HUDEP-2 (cell line): ENCODE results near the gene FAIM2.
A peak's percentile ranks its signal among the peaks of the same experiment; 100 is the strongest.
"Not testable (repeated sequence)": the region's sequence is repeated elsewhere in the genome, so short reads cannot be mapped to it uniquely, and the experiment has no call there.

Experiments
- DNase-seq, 76 experiments: peaks; one replicate each; lab custom pipeline; 2025; ENCODE audit not compliant: unreplicated experiment in 76 of 76; lab: John Stamatoyannopoulos, UW

Gene FAIM2

DNA sequence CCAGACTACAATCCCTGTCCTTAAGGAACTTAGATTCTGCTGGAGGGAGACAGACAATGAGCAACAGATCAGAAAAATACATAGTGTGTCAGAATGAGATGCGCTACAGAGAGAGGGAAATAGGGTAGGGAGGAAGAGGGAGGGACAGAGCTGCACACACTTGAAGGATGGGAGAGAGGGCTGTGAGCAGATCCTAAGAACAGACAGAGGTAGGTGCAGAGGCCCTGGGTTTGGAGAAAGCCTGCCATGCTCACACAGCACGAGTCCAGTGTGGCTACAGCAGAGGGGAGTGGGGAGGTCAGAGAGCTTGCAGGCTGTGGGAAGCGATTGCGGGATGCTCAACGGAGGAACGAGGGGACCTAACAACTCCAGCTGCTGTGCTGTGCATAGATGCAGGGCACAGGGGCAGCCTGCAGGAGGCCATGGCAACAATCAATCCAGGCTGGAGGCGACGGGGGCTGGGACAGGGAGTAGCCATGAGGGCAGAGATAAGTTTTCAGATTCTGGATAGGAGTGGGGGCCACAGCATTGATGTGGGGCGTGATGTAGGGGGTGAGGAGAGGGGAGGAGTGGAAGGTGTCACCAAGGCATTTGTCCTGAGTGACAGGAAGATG is 20.7 kb downstream of the FAIM2 start:
- no peak for DNase-seq

DNA sequence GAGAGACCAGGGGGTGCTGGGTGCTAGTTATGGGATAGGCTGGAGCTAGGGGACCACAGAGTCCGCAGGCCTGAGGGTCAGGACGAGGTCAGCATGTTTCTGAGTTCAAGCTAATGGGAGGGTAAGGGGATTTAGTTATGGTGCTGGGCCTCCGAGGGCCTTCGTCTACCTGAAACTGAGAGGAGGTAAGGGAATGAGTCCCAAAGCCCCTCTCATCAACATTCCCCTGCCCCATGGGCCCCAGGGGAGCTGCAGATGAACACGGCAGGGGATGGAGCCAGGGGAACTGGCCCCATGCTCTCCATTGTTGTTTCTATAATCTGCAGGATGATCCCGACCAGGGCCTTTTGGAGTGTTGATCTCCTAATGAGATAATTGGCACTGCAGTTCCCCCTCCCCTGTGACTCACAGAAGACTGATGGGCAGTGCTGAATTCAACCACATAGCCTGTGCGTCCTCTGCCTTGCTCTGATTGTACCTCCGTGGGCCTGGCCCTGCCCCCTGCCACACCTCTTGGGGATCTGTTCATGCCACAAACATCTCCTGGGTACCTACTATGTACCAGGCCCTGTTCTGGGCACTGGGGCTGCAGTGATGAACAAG is 21.4 kb downstream of the FAIM2 start:
- no peak for DNase-seq

DNA sequence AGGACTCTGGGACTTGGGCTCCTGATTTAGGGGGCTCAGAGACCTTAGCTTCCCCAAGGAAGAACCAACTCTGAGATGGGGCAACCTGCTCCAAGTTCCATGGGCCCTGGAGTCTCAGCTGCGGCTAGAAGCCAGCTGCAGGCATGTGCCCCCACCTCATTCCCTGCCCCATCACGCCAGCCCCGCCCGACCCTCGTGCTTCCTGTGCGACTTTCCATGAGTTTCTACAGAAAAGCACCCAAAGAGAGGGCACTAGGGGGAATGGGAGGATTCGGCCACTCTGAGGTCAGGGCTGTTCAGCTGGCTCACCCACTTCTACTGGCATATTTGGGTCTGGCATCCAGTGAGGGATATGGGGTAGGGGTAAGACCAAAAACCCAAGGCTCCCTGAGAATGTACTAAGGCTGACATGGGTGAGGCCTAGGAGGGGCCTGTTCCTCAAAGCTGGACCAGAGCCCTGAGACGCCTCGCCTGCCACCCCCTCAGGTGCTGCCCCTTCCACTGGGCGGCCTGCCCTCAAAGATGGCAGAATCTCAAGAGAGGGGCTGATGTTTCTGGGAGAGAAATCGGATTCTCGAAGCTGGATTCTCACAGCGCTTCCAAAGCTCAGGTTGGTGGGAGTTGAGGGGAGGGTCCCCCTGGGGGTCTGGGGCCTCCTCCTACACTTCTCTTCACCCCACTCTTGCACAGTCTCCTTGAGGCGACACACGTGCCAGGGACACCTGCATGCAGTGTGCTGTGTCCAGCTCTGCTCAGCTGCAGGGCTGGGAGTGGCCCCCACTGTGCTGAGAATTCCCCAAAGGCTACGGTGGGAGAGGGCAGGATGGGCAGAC is 22.1 kb downstream of the FAIM2 start:
- DNase-seq: no peak

DNA sequence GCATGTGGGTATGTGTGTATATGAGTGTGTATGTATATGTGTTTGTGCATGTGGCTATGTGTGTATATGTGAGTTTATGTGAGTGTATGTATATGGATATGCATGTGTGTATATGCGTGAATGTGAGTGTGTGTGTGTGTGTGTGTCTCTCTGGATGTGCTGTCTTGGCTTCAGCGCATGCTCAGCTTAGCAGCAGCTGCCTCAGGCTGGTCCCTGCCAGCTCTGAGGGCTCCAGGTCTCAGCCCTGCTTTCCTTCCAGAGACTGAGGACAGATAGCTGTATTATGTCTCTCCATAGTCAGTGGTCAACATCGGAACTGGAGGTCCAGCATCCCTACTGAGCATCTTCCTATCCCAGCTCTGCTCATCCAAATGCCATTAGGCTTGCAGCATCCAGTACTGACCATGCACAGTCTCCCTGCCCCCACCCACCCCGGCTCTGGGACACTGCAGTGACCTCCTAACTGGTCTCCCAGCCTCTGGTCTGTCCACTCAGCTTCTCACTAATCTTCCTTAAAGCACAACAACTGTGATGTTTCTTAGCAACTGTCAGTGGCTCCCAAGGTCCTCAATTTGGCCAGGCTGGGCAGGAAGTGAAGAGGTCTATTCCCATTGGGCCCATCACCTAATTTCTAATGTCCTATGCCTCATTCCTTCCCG is 22.8 kb downstream of the FAIM2 start:
- no peak for DNase-seq

DNA sequence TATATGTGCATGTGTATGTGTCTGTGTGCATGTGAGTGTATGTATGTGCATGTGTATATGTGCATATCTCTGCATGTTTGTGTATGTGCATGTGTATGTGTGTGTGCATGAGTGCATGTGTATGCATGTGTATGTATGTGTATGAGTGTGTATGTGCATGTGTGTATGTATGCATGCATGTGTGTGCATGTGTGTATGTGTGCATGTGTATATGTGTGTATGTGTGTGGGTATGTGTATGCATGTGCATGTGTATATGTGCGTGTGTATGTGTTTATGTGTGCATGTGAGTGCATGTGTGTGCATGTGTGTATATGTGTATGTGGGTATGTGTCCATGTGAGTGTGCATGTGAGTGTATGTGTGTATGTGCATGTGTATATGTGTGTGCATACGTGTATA is 24.6 kb downstream of the FAIM2 start:
- not testable (repeated sequence) for DNase-seq

DNA sequence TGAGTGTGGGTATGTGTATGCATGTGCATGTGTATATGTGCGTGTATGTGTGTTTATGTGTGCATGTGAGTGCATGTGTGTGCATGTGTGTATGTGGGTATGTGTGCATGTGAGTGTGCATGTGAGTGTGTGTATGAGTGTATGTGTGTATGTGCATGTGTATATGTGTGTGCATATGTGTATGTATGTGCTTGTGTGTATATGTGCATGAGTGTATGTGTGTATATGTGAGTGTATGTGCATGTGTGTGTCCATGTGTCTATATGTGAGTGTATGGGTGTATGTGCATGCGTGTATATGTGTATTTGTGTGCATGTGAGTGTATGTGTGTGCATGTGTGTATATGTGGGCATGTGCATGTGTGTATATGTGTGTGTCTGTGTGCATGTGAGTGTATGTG is 25.7 kb downstream of the FAIM2 start:
- no peak for DNase-seq

DNA sequence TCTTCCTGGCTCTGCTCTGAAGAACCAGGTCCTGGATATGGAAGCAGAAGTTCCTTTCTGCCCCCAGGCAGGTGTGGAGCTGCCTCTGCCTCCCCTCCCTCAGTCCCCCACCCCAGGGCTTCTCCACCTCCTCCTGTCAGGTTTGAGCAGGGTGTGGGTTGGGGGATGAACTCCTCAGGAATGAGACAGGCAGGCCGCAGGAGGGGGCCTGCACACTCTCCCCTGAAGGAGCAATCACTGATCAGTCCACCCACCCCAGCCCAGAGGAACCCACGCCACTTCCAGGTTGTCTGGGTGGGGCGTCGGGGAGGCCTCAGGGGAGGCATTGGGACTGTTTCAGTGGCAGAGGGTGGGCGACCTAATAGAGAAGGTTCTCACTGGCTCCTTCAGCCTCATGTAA is 26.6 kb downstream of the FAIM2 start:
- no peak for DNase-seq

DNA sequence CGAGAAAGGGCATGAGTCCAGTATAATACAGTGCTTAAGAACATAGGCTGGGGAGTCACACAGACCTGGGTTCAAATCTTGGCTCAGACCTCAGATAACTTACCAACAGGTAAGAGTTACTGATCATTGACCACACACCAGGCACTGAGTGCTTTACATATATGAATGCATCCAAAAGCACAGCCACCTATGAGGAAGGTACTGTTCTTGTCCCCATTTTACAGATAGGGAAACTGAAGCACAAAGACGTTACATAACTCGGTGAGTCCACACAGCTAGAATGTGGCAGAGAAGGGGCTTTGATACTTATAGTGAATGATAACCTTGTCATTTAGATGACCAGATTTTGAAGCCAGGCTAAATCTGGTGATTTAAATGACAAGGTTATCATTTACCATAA is 27.6 kb downstream of the FAIM2 start:
- DNase-seq: no peak

DNA sequence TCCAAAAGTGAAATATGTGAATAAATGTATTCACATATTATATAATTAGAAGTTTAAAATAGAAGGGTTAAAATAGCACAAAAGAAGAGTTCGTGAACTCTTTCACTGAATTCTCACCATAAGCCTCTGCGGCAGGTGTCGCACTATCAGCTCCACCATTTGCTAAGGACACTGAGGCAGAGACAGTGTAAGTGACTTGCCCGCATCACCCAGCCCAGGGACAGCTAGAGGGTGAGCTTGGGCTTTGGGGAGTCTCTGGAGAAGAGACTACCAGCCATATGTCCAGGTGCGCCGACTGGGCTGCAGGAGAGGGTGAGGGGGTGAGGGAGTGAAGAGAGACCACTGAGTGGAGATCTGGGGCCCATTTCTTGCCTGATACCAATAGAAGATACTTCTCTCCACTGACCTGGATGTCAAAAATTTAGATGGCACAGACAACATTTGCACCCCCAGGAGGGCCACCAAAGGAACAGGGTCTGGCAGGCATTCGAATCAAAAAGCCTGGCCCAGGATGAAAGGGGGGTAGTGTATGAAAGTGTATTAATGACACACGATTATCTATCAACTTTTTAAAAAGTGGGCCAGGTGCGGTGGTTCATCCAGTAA is 28.5 kb downstream of the FAIM2 start:
- DNase-seq: no peak

DNA sequence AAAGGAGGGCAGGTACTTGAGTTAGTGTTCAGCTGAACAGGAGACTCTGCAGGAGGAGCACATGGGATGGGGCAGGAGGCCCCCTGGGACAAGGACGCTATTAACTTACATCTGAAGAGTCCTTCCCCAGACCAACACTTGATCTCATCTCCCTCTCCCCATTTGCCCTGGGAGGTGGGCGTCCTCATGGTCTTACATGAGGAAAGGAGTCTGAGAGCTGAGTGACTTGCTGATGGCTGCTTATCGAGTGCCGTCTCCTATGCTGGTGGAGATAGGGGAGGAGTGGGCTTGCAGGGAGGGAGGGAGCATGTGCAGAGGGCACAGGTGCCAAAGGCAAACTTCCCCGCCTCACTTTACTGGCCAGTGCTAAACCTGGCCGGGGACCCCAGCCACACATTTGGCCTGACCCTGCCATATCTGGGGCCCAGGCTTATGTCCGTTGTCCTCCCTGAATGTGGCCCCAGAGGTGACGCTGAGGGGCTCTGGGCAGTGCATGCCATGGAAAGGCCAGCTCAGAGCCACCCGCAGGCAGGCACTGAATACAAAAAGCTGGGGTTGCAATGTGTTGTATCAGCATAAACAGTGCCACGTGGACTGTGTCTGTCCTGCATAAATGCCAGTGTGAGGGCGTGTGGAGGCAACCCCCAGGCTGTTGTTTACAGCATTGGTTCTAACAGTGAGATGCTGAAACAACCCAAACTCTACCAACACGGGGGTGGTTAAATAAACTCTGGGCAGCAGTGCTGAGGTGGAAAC is 29.4 kb downstream of the FAIM2 start:
- DNase-seq: no peak

DNA sequence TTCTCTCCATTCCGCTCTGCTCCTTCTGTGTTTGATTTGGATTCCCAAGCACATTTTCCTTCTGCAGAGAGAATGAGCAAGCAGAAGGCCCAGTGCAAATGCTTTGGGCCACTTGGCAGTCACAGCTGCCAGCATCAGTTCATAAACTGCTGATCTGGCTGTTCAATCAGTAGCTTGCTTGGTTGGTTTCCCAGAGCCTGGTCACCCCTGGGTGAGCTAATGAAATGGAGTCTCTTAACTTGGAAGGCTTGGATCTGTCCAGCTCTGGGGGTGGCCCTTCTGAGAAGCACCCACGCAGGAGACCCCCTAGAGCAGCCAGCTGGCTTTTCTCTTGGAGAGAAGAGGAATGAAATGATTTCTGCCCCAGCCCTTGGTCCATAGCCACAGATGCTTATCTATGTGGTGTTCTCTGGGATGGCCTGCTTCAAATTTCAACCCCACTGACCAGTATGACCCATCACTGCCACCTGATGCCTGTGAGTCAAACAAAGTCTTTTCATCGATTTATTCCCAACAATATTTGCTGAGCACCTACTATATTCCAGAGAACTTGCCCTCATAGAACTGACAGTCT is 30.3 kb downstream of the FAIM2 start:
- DNase-seq: no peak

DNA sequence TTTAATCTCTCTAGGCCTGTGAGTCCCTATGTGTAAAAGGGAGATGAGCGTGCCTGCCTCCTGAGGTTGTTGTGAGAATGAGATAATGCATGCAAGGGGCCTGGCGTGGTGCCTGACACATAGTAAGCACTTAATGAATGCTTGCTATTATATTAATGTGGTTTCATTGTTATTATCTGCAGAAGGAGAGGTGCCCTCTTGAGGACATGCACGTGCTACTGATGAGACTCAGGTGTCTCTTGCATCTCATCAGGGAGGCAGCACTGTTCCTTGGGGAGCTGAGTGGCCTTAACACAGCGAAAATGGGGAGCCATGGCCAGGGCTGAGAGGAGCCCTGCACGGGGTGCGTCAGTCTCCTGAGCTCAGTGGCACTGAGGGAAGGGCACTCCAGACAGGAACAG is 30.9 kb downstream of the FAIM2 start:
- DNase-seq: peak in 35 of 76 experiments; percentile 6 to 63 (median 28)

DNA sequence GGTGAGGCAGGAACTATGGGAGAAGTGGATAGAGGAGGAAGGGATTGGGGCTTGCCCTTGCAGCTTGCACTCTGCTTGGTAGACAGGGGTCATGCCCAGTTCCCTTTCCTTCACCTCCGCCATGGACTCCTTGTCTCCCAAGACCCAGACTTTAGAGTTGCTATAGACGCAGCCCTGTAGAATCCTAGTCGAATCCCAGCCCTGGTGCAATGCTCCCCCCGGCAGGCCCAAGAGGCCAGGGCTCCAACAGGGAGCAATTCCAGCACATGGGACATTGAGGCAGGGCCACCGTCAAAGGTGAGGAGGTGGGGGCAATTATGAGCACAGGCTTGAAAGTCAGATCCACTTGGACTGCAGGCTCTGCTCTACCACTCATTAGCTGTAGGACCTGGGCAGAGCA is 31.3 kb downstream of the FAIM2 start:
- no peak for DNase-seq

DNA sequence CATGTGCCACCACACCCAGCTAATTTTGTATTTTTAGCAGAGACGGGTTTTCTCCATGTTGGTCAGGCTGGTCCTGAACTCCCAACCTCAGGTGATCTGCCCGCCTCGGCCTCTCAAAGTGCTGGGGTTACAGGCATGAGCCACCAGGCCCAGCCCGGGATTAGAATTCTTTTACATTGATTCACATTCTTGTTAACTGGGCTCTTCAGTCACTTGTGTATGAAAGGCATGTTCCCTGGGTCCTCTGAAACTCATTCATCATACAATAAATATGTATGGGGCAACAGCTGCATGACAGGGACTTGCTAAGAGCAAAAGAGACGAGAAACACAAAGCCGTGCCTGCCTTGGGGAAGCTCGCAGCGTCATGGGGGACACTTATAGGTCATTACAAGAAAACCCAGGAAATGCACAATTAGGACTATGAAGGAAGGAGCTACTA is 31.9 kb downstream of the FAIM2 start:
- DNase-seq: not testable (repeated sequence)

DNA sequence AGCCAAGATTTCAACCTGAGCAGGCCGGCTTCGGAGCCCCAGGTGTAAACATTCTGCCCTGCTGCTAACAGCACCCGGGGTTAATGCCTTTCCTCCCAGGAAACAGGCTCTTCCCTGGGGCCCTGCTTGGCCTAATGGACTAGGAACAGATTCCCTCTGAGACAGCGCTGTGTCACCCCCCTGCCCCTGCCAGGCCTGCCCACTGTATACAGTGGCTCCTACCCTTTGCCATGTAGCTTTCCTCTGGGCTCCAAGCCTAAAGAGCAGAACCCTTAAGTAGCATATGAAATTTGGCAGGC is 32.5 kb downstream of the FAIM2 start:
- no peak for DNase-seq

DNA sequence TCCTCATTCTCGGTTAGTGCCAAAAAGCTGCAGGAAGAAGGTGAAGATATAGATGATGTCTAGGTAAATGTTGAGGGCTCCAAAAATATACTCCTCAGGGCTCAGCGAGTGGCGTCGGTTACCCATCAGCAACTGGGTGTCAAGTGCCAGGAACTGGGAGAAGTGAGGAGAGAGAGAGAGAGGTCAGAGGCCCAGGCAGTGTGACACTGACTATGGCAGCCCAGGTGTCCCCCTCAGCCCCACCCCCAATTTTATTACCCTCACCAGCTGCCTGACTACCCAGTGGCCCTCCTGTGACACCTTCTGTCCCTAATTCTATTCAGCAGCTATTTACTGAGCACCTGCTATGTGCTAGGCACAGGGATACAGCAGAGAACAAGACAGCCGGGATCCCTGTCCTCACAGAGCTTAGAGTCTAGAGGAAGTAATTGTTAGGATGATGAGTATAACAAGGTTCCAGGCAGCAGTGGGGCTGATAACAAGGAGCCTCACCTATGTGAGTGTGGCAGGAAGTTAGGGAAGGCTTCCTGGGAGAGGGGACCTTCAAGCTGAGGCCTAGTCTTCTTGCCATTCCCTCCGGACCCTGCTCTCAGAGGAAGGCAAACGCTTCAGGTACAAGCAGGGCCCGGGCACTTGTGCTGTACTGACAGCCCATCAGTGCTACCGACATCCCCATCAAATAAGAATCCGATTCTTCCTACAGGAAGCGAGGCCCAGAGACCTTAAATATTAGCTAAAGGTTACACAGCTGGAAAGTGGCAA is 33.0 kb downstream of the FAIM2 start:
- no peak for DNase-seq

DNA sequence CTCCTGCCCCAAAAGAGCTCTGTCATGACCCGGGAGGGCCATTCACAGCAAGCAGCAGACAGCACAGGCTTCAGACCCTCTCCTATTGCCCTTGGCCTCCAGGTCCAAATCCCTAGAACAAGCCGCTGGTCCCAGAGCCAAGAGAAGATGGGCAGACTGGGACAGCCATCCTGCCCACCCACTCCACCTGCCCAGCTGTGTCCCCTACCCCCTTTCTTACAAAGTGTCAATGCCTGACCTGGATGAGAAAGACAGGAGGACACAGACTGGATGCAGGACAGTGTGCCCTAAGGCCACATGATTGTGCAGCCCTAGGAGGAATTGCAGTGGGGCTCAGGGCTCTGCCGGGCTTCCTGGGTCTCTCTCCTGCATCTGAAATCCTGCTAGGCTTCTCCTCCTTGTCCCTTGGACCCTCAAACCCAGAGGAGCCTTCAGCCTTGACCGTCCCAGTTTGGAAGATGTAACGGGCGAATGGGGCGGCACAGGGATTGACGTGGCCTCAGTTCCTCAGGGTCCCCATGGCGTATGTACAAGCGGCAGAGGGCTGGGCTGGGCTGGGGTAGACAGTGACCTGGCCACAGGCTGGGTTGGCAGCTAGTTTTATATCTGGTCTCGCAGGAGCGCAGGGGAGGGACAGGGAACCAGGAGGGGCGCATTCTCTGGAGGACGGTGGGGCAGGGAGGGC is 33.7 kb downstream of the FAIM2 start:
- DNase-seq: no peak

DNA sequence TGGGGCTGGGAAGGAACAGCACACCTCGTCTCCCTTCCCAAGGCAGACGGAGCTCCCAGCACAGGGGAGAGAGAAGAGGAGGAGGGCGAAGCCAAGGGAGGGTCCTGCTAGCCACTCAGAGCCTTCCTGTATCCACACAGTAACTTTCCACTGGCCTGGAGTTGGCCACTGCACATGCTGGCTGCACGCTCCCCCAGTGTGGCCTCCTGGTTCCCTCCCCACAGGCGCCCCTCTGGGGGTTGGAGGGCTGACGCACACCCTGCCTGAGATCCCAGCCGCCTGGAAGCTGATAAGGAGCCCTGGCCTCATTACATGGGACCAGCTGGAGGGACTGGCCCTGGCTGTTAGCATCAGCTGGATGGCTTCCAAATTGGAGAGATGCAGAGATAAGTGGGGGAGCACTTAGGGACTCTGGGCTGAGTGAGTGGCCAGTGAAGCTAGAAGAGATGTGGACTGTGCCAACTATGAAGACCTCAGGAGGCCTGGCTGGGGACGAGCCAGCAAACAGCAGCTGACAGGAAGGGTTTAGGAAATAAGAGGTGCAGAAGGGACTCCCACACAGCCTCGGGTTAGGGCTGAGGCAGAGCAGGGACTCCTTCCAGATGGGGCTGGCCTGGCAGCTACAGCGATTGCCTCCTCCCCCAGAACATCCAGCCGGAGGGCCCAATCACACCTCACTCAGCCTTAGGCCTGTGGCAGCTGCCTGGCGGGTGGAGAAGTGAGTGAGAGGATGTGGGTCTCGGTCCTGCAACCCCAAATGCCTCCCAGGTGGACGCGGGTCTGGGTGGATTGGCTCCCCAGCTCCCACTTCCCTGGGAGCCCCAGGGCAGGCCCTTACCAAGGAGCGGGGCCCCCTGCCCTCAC is 34.5 kb downstream of the FAIM2 start:
- DNase-seq: peak in 75 of 76 experiments; percentile 46 to 97 (median 88)
